SK-N-MC (cell line): Measurements from ENCODE around the gene ABHD17A.

ENCODE experiments used
- EZH2 ChIP-seq: fragments of 200-600 bp; sonication (generic); IDR thresholded peaks from one replicate; pipeline ENCODE4 v1.6.1; 2017; ENCODE audit warnings: antibody characterized with exemption
- FOXP2 ChIP-seq: optimal IDR thresholded peaks from 2 replicates; pipeline ENCODE3; 2011; ENCODE audit warnings: mild to moderate bottlenecking, moderate library complexity; ENCODE audit not compliant: insufficient read depth; ENCODE audit errors: extremely low read length, control extremely low read depth
- POLR2AphosphoS5 ChIP-seq: IDR thresholded peaks from 2 replicates; pipeline ENCODE4 v1.6.1; 2012; ENCODE audit warnings: mild to moderate bottlenecking, low read depth, low read length, borderline replicate concordance

GRCh38 chr19:1857648-1858326 is 27.5 kb downstream of the ABHD17A start:
- no peak; the same call in 1 of the 2 replicates for TF ChIP-seq POLR2AphosphoS5
- TF ChIP-seq EZH2, result no peak
- no peak for TF ChIP-seq FOXP2
